Chondrocyte (in vitro differentiated cells): Measurements from ENCODE around the gene SYNGAP1. TPM values are rescaled to one million over a fixed set of nuclear protein-coding genes. Genes with fewer than 3 reads are reported as not detected.
"Not testable (repeated sequence)": the region's sequence is repeated elsewhere in the genome, so short reads cannot be mapped to it uniquely, and the experiment has no call there.

ENCODE experiments used
- DNase-seq: peaks from one replicate; pipeline ENCODE4 v3.0.0; 2021; ENCODE audit warnings: mixed read lengths, low spot score
- H3K27ac Mint-ChIP-seq: one replicate; pipeline ENCODE4 v1.8.0; 2021; ENCODE audit warnings: mild to moderate bottlenecking, moderate library complexity, mixed read lengths; ENCODE audit not compliant: unreplicated experiment
- H3K27me3 Mint-ChIP-seq: 2 replicates; pipeline ENCODE4 v1.8.0; 2021; ENCODE audit warnings: low read depth, mixed read lengths
- H3K36me3 Mint-ChIP-seq: 2 replicates; pipeline ENCODE4 v1.8.0; 2021; ENCODE audit warnings: low read depth, mixed read lengths
- H3K4me1 Mint-ChIP-seq: 2 replicates; pipeline ENCODE4 v1.8.0; 2021; ENCODE audit warnings: low read depth, mild to moderate bottlenecking, mixed read lengths
- H3K4me3 Mint-ChIP-seq: one replicate; pipeline ENCODE4 v1.8.0; 2021; ENCODE audit warnings: mild to moderate bottlenecking, moderate library complexity, mixed read lengths; ENCODE audit not compliant: unreplicated experiment
- H3K9me3 Mint-ChIP-seq: 2 replicates; pipeline ENCODE4 v1.8.0; 2021; ENCODE audit warnings: low read depth, mixed read lengths
- total RNA-seq: library from RNA; stranded (reverse); gene quantifications from 3 replicates; pipeline ENCODE4 v1.2.1, GENCODE V29; 2021
- TF ChIP-seq, protein P1 (sequence below): fragments of 200-600 bp; sonication (generic); IDR thresholded peaks from 2 replicates; pipeline ENCODE4 v1.5.0; 2021; ENCODE audit warnings: antibody characterized with exemption, mild to moderate bottlenecking, moderate library complexity

The SYNGAP1 gene
- total RNA-seq, 1 donor from 2014 or later: 24.7 TPM

DNA sequence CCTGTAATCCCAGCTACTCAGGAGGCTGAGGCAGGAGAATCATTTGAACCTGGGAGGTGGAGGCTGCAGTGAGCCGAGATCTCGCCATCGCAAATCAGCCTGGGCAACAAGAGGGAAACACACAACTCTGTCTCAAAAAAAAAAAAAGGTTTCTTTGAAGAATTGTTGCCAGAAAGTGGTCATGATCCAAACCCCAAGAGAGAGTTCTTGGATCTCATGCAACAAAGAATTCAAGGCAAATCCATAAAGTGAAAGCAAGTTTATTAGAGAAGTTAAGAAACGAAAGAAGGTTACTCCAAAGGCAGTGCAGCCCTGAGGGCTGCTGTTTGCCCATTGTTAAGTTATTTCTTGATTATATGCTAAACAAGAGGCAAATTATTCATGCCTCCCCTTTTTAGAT is 42.7 kb upstream of the SYNGAP1 start:
- peaks cover 11% of the 10 kb centered on the region for H3K4me1 Mint-ChIP-seq
- no peak overlapping the region for H3K27ac Mint-ChIP-seq
- H3K4me3 Mint-ChIP-seq: no peak overlapping the region
- peaks cover 4% of the 10 kb centered on the region for H3K27me3 Mint-ChIP-seq
- no peaks in the 10 kb centered on the region for H3K36me3 Mint-ChIP-seq
- no peak for DNase-seq
- H3K9me3 Mint-ChIP-seq: no peaks in the 10 kb centered on the region
- TF ChIP-seq, protein P1, sequence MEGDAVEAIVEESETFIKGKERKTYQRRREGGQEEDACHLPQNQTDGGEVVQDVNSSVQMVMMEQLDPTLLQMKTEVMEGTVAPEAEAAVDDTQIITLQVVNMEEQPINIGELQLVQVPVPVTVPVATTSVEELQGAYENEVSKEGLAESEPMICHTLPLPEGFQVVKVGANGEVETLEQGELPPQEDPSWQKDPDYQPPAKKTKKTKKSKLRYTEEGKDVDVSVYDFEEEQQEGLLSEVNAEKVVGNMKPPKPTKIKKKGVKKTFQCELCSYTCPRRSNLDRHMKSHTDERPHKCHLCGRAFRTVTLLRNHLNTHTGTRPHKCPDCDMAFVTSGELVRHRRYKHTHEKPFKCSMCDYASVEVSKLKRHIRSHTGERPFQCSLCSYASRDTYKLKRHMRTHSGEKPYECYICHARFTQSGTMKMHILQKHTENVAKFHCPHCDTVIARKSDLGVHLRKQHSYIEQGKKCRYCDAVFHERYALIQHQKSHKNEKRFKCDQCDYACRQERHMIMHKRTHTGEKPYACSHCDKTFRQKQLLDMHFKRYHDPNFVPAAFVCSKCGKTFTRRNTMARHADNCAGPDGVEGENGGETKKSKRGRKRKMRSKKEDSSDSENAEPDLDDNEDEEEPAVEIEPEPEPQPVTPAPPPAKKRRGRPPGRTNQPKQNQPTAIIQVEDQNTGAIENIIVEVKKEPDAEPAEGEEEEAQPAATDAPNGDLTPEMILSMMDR: no peak

DNA sequence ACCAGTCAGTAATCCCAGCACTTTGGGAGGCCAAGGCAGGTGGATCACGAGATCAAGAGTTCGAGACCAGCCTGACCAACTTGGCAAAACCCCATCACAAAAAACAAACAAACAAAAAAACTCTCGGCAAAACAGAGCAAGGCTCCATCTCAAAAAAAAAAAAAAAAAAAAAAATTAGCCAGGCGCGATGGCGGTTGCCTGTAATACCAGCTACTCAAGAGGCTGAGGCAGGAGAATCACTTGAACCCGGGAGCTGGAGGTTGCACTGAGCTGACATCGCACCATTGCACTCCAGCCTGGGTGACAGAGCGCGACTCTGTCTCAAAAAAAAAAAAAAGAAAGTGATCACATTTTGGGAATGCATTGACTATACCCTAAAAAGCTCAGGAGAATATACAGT is 40.7 kb upstream of the SYNGAP1 start:
- not testable (repeated sequence) for DNase-seq, H3K36me3 Mint-ChIP-seq, H3K27me3 Mint-ChIP-seq, H3K9me3 Mint-ChIP-seq, H3K27ac Mint-ChIP-seq, H3K4me3 Mint-ChIP-seq
- peaks cover 11% of the 10 kb centered on the region for H3K4me1 Mint-ChIP-seq

DNA sequence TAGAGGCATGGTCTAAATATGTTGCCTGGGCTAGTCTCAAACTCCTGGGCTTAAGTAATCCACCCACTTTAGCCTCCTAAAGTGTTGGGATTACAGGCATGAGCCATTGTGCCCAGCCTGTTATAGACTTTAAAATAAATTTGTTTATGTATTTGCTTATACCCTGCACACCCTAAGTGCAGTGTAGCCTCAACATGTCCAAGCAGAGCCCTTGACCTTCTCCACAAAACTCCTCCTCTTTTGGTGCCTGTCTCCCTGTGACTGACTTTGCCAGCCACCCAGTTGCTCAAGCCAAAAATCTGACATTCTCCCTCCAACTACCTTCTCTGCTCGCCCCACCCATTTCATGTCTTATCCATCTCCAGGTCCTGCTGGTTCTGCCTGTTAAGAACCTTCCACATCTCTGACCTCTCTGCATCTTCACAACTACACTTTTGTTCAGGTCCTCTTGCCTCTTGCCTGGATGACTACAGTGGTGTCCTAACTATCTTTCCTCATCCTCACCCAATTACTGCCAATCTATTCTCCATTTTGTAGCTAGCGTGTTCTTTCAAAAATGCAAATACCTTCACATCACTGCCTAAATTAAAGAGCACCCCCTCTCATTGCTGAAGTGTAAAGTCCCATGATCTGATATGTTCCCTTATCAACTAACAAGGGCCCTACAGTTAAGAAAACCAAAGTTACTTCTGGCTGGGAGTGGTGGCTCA is 39.4 kb upstream of the SYNGAP1 start:
- H3K4me3 Mint-ChIP-seq: no peak overlapping the region
- H3K27ac Mint-ChIP-seq: no peak overlapping the region
- no peaks in the 10 kb centered on the region for H3K9me3 Mint-ChIP-seq
- TF ChIP-seq, protein P1: no peak
- DNase-seq: no peak
- H3K27me3 Mint-ChIP-seq: peaks cover 4% of the 10 kb centered on the region
- peaks cover 7% of the 10 kb centered on the region for H3K4me1 Mint-ChIP-seq
- no peaks in the 10 kb centered on the region for H3K36me3 Mint-ChIP-seq

DNA sequence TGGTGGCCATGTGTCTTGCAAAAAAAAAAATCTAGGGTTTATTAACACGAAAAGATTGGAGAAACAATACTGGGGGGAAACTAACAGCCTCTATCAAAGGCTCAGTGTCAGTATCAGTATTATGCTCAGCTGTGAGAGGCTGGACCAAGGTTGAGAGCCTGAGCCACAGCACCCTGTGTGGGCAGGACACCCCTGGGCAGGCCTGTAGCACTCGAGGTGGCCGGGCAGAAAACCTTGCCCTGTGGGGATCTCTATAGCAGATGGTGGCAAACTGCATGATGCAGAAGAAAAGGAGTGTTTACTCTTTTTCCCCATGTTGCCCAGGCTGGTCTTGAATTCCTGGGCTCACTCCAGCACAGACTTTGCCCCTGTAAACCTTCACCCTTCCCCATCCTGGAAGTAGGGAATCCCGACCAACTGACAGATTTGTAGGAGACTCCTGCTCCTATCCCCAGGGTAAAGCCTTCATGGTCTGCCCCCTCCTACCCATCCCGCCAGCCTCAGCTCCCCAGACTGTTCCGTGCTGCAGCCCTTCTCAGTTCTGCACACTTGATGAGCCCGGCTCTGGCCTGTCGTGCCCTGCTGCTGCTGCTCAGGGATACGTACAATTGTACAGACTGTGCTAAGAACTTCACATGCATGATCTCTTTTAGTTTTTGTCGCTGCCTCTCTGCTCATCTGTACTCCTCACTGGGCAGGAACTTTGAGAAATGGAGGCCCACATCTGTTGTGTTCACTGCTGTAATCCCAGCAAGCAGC is 36.3 kb upstream of the SYNGAP1 start:
- Mint-ChIP-seq H3K4me3 (no peak overlapping the region), H3K9me3 (no peaks in the 10 kb centered on the region), H3K4me1 (peaks cover 4% of the 10 kb centered on the region), H3K27ac (no peak overlapping the region), H3K27me3 (peaks cover 4% of the 10 kb centered on the region), H3K36me3 (no peaks in the 10 kb centered on the region)
- no peak for DNase-seq
- TF ChIP-seq, protein P1: no peak

DNA sequence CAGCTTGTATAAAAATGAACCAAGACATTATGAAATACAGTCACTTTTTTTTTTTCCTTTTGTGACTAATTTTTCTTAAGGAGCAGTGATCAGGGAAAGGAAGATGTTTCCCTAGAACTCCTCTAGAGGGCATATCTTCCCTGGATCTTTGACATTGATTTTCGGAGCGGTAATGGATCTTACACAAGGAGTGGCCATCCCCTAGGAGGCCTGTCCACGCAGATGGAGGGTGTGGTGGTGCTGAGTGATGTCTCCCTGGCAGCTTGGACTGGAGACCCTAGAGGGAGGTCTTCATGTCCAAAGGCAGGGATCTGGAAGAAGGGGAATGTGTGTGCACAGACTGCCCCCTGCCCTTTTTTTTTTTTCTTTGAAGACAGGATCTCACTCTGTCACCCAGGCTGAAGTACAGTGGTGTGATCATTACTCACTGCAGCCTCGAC is 35.3 kb upstream of the SYNGAP1 start:
- no peaks in the 10 kb centered on the region for H3K36me3 Mint-ChIP-seq
- no peaks in the 10 kb centered on the region for H3K9me3 Mint-ChIP-seq
- no peak for DNase-seq
- peaks cover 4% of the 10 kb centered on the region for H3K27me3 Mint-ChIP-seq
- no peak overlapping the region for H3K27ac Mint-ChIP-seq
- peaks cover 4% of the 10 kb centered on the region for H3K4me1 Mint-ChIP-seq
- no peak overlapping the region for H3K4me3 Mint-ChIP-seq
- TF ChIP-seq, protein P1: peak; percentile 75
